Stimulated activated CD4-positive, alpha-beta T cell treated with anti-CD3 and anti-CD28 coated beads, Interleukin-1b, Interleukin-23, amount 100 ng/mL, for 4 hours (primary cell): Measurements from ENCODE around the gene IFITM1.
"Not testable (repeated sequence)": the region's sequence is repeated elsewhere in the genome, so short reads cannot be mapped to it uniquely, and the experiment has no call there.

Experiments used
- DNase-seq, 2 donors: peaks; one replicate each; pipeline ENCODE4 v3.0.0-alpha.2; 2020; ENCODE audit warnings: low read depth in 2 of 2

The IFITM1 gene

GRCh38 chr11:326592-326841 lies 12.7 kb downstream of the IFITM1 start:
- DNase-seq, result no peak

- DNase-seq, result no peak
Measured at GRCh38 chr11:326842-327580, 13.2 kb downstream of the IFITM1 start.

GRCh38 chr11:327581-327923 lies 13.7 kb downstream of the IFITM1 start:
- no peak for DNase-seq

- DNase-seq, result no peak
Measured at GRCh38 chr11:328012-328411, 14.2 kb downstream of the IFITM1 start.

GRCh38 chr11:328516-329100 lies 14.8 kb downstream of the IFITM1 start:
- DNase-seq, result not testable (repeated sequence)

GRCh38 chr11:329886-330253 lies 16.0 kb downstream of the IFITM1 start:
- no peak for DNase-seq

- DNase-seq, result no peak
Measured at GRCh38 chr11:330307-330693, 16.5 kb downstream of the IFITM1 start.

GRCh38 chr11:330694-331357 lies 17.0 kb downstream of the IFITM1 start:
- no peak for DNase-seq

- no peak for DNase-seq
Measured at GRCh38 chr11:331358-332060, 17.7 kb downstream of the IFITM1 start.

GRCh38 chr11:332651-333480 lies 19.0 kb downstream of the IFITM1 start:
- no peak for DNase-seq

GRCh38 chr11:333616-334263 lies 19.9 kb downstream of the IFITM1 start:
- not testable (repeated sequence) for DNase-seq

- DNase-seq, result no peak
Measured at GRCh38 chr11:334264-334994, 20.6 kb downstream of the IFITM1 start.

GRCh38 chr11:335779-336658 lies 22.2 kb downstream of the IFITM1 start:
- DNase-seq, result no peak

GRCh38 chr11:336659-337198 lies 22.9 kb downstream of the IFITM1 start:
- DNase-seq, result no peak

- DNase-seq, result no peak
Measured at GRCh38 chr11:337711-338110, 23.9 kb downstream of the IFITM1 start.

- DNase-seq, result no peak
Measured at GRCh38 chr11:339963-340362, 26.1 kb downstream of the IFITM1 start.

- no peak for DNase-seq
Measured at GRCh38 chr11:340539-341512, 27.0 kb downstream of the IFITM1 start.

GRCh38 chr11:342328-342727 lies 28.5 kb downstream of the IFITM1 start:
- DNase-seq, result no peak
